HFF-Myc (cell line): ENCODE measurements around the gene RAD54L.

Experiments used
- DNase-seq: peaks from one replicate; pipeline ENCODE4 v3.0.0-alpha.2; 2011; ENCODE audit warnings: low read depth; ENCODE audit errors: extremely low read depth
- H3K4me3 ChIP-seq: replicated peaks from 2 replicates; pipeline ENCODE4 v1.5.1; 2011; ENCODE audit warnings: low read depth, mild to moderate bottlenecking, control low read depth, low read length
- CTCF ChIP-seq: IDR thresholded peaks from 2 replicates; pipeline ENCODE4 v1.5.1; 2012; ENCODE audit warnings: mild to moderate bottlenecking, low read depth, low read length, control low read depth; ENCODE audit errors: missing control alignments

RAD54L gene

GRCh38 chr1:46277658-46278373, 30.3 kb downstream of the RAD54L start:
- no peak for TF ChIP-seq CTCF
- DNase-seq: no peak
- no peak overlapping the region for H3K4me3 ChIP-seq

- DNase-seq: no peak
- TF ChIP-seq CTCF: no peak
- H3K4me3 ChIP-seq: no peak overlapping the region
Observed at GRCh38 chr1:46278807-46279206, 31.2 kb downstream of the RAD54L start.

- no peak for TF ChIP-seq CTCF
- no peak overlapping the region for H3K4me3 ChIP-seq
- no peak for DNase-seq
Observed at GRCh38 chr1:46280092-46280491, 32.5 kb downstream of the RAD54L start.

- DNase-seq: no peak
- no peak overlapping the region for H3K4me3 ChIP-seq
- TF ChIP-seq CTCF: no peak
Observed at GRCh38 chr1:46281021-46281420, 33.5 kb downstream of the RAD54L start.

GRCh38 chr1:46284058-46284457, 36.5 kb downstream of the RAD54L start:
- H3K4me3 ChIP-seq: no peak overlapping the region
- DNase-seq: no peak
- no peak for TF ChIP-seq CTCF

GRCh38 chr1:46284597-46285564, 37.3 kb downstream of the RAD54L start:
- no peak for TF ChIP-seq CTCF
- no peak overlapping the region for H3K4me3 ChIP-seq
- no peak for DNase-seq
